HFF-Myc (cell line): ENCODE results near the gene TANGO2.

ENCODE experiments used
- DNase-seq: peaks from one replicate; pipeline ENCODE4 v3.0.0-alpha.2; 2011; ENCODE audit warnings: low read depth; ENCODE audit errors: extremely low read depth
- H3K4me3 ChIP-seq: replicated peaks from 2 replicates; pipeline ENCODE4 v1.5.1; 2011; ENCODE audit warnings: low read depth, mild to moderate bottlenecking, control low read depth, low read length
- TF ChIP-seq, protein P1 (sequence below): IDR thresholded peaks from 2 replicates; pipeline ENCODE4 v1.5.1; 2012; ENCODE audit warnings: mild to moderate bottlenecking, low read depth, low read length, control low read depth; ENCODE audit errors: missing control alignments

Gene TANGO2

DNA sequence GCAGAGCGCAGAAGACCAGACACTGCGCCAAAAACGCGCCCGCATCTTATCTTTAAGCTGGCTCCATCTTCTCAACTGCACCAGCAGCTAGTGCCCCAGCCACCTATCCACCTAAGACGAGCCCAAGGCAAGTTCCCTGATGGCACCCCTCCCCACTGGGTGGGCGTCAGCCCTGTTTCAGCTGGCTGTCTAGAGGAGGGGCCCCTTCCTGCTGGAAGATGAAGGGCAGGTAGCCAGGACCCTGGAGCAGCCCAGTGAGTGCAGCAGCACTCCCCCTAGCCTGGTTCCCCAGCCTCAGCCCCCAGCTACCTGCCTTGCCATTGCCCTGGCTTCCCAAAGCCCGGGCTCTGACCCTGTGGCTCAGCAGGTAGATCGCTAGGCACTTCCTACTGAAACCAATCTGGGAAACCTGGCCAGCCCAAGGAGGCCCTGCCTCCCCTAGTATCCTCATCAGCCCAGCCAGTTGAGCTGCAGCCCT lies 32.5 kb upstream of the TANGO2 start:
- no peak for DNase-seq
- H3K4me3 ChIP-seq: no peak overlapping the region
- TF ChIP-seq, protein P1, sequence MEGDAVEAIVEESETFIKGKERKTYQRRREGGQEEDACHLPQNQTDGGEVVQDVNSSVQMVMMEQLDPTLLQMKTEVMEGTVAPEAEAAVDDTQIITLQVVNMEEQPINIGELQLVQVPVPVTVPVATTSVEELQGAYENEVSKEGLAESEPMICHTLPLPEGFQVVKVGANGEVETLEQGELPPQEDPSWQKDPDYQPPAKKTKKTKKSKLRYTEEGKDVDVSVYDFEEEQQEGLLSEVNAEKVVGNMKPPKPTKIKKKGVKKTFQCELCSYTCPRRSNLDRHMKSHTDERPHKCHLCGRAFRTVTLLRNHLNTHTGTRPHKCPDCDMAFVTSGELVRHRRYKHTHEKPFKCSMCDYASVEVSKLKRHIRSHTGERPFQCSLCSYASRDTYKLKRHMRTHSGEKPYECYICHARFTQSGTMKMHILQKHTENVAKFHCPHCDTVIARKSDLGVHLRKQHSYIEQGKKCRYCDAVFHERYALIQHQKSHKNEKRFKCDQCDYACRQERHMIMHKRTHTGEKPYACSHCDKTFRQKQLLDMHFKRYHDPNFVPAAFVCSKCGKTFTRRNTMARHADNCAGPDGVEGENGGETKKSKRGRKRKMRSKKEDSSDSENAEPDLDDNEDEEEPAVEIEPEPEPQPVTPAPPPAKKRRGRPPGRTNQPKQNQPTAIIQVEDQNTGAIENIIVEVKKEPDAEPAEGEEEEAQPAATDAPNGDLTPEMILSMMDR: no peak

GRCh38 chr22:19988965-19989724 lies 31.8 kb upstream of the TANGO2 start:
- no peak for DNase-seq
- no peak overlapping the region for H3K4me3 ChIP-seq
- TF ChIP-seq, protein P1: no peak

DNA sequence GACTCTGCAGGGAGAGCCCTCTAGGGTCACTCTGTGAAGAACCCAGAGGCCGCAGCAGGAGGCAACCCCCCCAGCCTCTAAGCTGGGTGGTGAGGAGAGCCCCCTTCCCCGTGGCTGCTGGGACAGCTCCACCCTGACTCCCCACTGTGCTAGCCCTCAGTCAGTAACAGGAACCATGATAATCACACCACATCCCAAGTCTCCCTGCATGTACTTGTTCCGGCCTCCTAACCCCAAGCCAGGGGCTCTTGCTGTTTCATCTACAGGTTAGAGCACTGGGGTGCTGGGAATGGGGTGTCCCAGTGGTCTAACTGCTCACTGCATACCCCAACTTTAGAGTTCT lies 31.2 kb upstream of the TANGO2 start:
- no peak overlapping the region for H3K4me3 ChIP-seq
- DNase-seq: no peak
- TF ChIP-seq, protein P1: no peak

GRCh38 chr22:19990188-19990587 lies 30.7 kb upstream of the TANGO2 start:
- H3K4me3 ChIP-seq: no peak overlapping the region
- TF ChIP-seq, protein P1: no peak
- no peak for DNase-seq

GRCh38 chr22:19990609-19991394 lies 30.1 kb upstream of the TANGO2 start:
- H3K4me3 ChIP-seq: no peak overlapping the region
- no peak for DNase-seq
- TF ChIP-seq, protein P1: no peak

DNA sequence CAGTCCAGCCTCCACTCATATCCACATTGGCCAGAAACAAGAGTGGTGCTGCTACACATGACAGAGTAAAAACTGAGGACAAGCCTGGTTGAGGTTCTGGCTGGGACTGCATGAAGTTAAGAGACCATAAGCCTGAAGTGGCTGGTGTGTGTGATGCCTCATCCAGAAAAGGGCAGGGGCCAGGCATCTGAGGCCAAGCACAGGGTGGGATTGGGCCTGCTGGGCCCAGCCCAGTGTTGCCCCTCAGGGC lies 29.6 kb upstream of the TANGO2 start:
- no peak for DNase-seq
- no peak overlapping the region for H3K4me3 ChIP-seq
- TF ChIP-seq, protein P1: no peak
